SKM-1 (cell line): ENCODE measurements around the gene TFAP2E.

Experiments used
- DNase-seq: peaks from one replicate; lab custom pipeline; 2025; ENCODE audit not compliant: unreplicated experiment; lab: John Stamatoyannopoulos, UW

The TFAP2E gene

DNA sequence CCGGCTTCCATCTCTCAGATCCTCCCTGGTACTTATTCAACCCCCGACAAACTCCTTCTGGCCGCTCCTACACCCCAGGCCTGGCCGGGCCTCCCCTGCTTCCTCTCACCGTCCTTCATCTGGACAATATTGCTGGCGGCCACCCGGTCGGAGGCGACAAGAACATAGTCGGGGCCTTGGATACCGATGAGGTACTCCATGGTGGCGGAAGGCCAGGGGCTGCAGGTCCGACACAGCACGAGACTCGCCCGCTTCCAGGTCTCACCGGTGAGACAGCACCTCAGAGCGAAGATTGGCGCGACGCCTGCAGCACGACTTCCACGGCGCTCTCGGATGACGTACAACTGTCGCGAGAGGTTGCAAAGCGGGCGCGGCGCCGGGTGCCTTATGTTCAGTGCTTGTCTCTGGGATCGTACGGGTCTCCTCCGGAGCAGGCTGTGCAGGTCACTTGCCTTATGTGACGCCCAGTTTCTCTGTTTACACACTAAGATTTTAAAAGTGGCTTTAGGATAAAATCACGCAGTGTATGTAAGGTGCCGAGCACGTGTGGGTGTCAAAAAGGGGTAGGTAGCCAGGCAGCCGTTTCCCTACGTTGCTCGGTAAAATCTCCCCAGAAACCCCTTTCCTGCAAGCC is 68.2 kb downstream of the TFAP2E start, which contains the start of gene PSMB2:
TSS of gene PSMB2 (minus strand) at position 294 of the 634 bp plus-strand sequence. CDS start at position 200, 94 bp downstream.
- peak; percentile 78 for DNase-seq

- DNase-seq, result no peak
Observed at GRCh38 chr1:35642471-35642955, 69.4 kb downstream of the TFAP2E start.

DNA sequence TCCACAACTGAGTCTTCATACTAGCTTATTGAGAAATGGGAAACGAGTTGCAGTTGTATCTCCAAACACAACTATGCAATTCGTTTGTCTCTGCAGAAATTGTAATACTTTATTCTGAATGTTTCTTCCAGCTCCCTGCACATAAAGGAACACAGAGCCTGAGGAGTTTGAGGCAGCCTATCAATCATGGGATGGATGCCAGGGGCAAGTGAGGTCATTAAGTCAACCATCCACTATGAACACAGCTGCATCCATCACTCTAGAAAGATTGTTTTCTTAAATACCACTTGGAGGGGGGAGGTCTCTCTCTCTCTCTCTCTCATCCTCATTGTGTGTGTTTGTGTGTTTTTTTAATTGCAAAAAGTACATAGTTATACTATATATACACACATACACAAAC is 71.1 kb downstream of the TFAP2E start:
- DNase-seq, result no peak
